Loucy (cell line): ENCODE results near the gene LEF1.

Experiments
- H2AFZ ChIP-seq: fragments of 200-600 bp; sonication (generic); 2 replicates; pipeline ENCODE4 v1.6.0; 2016; ENCODE audit warnings: antibody characterized with exemption, mild to moderate bottlenecking, low read length, moderate library complexity
- H3F3A ChIP-seq: fragments of 200-600 bp; 2 replicates; pipeline ENCODE4 v1.6.0; 2016; ENCODE audit warnings: antibody characterized with exemption, low read depth, mild to moderate bottlenecking
- H3K27me3 ChIP-seq: fragments of 200-600 bp; sonication (generic); 2 replicates; pipeline ENCODE4 v1.6.1; 2014; ENCODE audit warnings: low read length, mild to moderate bottlenecking; ENCODE audit not compliant: insufficient read depth, poor library complexity, severe bottlenecking
- H3K36me3 ChIP-seq: fragments of 200-600 bp; sonication (generic); 2 replicates; pipeline ENCODE4 v1.6.1; 2016; ENCODE audit warnings: low read length; ENCODE audit not compliant: insufficient read depth
- H3K4me1 ChIP-seq: fragments of 200-600 bp; sonication (generic); 2 replicates; pipeline ENCODE4 v1.5.1; 2014; ENCODE audit warnings: low read length, mild to moderate bottlenecking; ENCODE audit not compliant: insufficient read depth, poor library complexity, severe bottlenecking
- H3K4me2 ChIP-seq: fragments of 200-600 bp; sonication (generic); 2 replicates; pipeline ENCODE4 v1.6.0; 2014; ENCODE audit warnings: antibody characterized with exemption, low read length, low read depth, mild to moderate bottlenecking; ENCODE audit not compliant: poor library complexity, severe bottlenecking
- H3K4me3 ChIP-seq: fragments of 200-600 bp; sonication (generic); 2 replicates; pipeline ENCODE4 v1.5.1; 2014; ENCODE audit warnings: low read length, mild to moderate bottlenecking, mixed read lengths; ENCODE audit not compliant: poor library complexity, severe bottlenecking
- H3K79me2 ChIP-seq: fragments of 200-600 bp; sonication (generic); 2 replicates; pipeline ENCODE4 v1.6.1; 2014; ENCODE audit warnings: low read length; ENCODE audit not compliant: insufficient read depth
- H3K9ac ChIP-seq: fragments of 200-600 bp; sonication (generic); 2 replicates; pipeline ENCODE4 v1.6.0; 2014; ENCODE audit warnings: mild to moderate bottlenecking, low read depth, low read length, moderate library complexity; ENCODE audit not compliant: poor library complexity, severe bottlenecking
- H3K9me2 ChIP-seq: fragments of 200-600 bp; sonication (generic); replicated peaks from 2 replicates; pipeline ENCODE4 v1.6.1; 2016; ENCODE audit warnings: low read depth, low read length, mixed read lengths
- H3K9me3 ChIP-seq: fragments of 200-600 bp; sonication (generic); 2 replicates; pipeline ENCODE4 v1.6.1; 2014; ENCODE audit warnings: mild to moderate bottlenecking, antibody characterized with exemption, low read length, low read depth; ENCODE audit not compliant: insufficient read depth
- H4K20me1 ChIP-seq: fragments of 200-600 bp; sonication (generic); 2 replicates; pipeline ENCODE4 v1.6.0; 2014; ENCODE audit warnings: antibody characterized with exemption, low read length, mild to moderate bottlenecking; ENCODE audit not compliant: insufficient read depth, poor library complexity, severe bottlenecking
- CTCF ChIP-seq: fragments of 200-600 bp; sonication (generic); conservative IDR thresholded peaks from 2 replicates; pipeline ENCODE4 v1.5.1; 2014; ENCODE audit warnings: mild to moderate bottlenecking, antibody characterized with exemption, low read length
- EZH2phosphoT487 ChIP-seq: fragments of 200-600 bp; IDR thresholded peaks from 2 replicates; pipeline ENCODE4 v1.6.1; 2018; ENCODE audit warnings: antibody characterized with exemption, mild to moderate bottlenecking, moderate library complexity, borderline replicate concordance

Gene LEF1

GRCh38 chr4:108107729-108108382 is 60.9 kb downstream of the LEF1 start:
- Histone ChIP-seq H3K79me2 (peaks cover 99% of the 10 kb centered on the region), H3K4me2 (peak overlapping the region; percentile 33), H3K4me1 (peaks cover 34% of the 10 kb centered on the region), H4K20me1 (peaks cover 89% of the 10 kb centered on the region), H3K9me2 (no peaks in the 10 kb centered on the region), H3F3A (0 out of 2 replicates have a peak, but pooled peaks cover 6% of the 10 kb centered on the region), H3K9me3 (no peaks in the 10 kb centered on the region), H3K9ac (no peak overlapping the region), H3K4me3 (no peak overlapping the region), H3K27me3 (no peaks in the 10 kb centered on the region), H2AFZ (no peak overlapping the region), H3K36me3 (peaks cover 92% of the 10 kb centered on the region)
- TF ChIP-seq CTCF (no peak), EZH2phosphoT487 (no peak)

- H3K9ac ChIP-seq: no peak overlapping the region
- H3K9me3 ChIP-seq: no peaks in the 10 kb centered on the region
- H3K4me2 ChIP-seq: no peak overlapping the region
- peaks cover 92% of the 10 kb centered on the region for H3K36me3 ChIP-seq
- peaks cover 34% of the 10 kb centered on the region for H3K4me1 ChIP-seq
- H3K27me3 ChIP-seq: no peaks in the 10 kb centered on the region
- 0 out of 2 replicates have a peak, but pooled peaks cover 6% of the 10 kb centered on the region for H3F3A ChIP-seq
- no peak overlapping the region for H2AFZ ChIP-seq
- no peak overlapping the region for H3K4me3 ChIP-seq
- no peaks in the 10 kb centered on the region for H3K9me2 ChIP-seq
- H4K20me1 ChIP-seq: peaks cover 86% of the 10 kb centered on the region
- TF ChIP-seq CTCF: no peak
- no peak for TF ChIP-seq EZH2phosphoT487
- H3K79me2 ChIP-seq: peaks cover 99% of the 10 kb centered on the region
These were observed 61.6 kb downstream of the LEF1 start for GRCh38 chr4:108107101-108107500.

GRCh38 chr4:108106186-108106585 is 62.5 kb downstream of the LEF1 start:
- Histone ChIP-seq H2AFZ (no peak overlapping the region), H3K4me3 (no peak overlapping the region), H3K4me2 (no peak overlapping the region), H3K36me3 (peaks cover 92% of the 10 kb centered on the region), H3K9me2 (no peaks in the 10 kb centered on the region), H4K20me1 (peaks cover 82% of the 10 kb centered on the region), H3F3A (0 out of 2 replicates have a peak, but pooled peaks cover 6% of the 10 kb centered on the region), H3K9ac (no peak overlapping the region), H3K4me1 (peaks cover 34% of the 10 kb centered on the region), H3K27me3 (no peaks in the 10 kb centered on the region), H3K79me2 (peaks cover 99% of the 10 kb centered on the region), H3K9me3 (no peaks in the 10 kb centered on the region)
- TF ChIP-seq EZH2phosphoT487: no peak
- TF ChIP-seq CTCF: no peak
